ENCODE data around the gene OR4D6.
"Not testable (repeated sequence)": the region's sequence is repeated elsewhere in the genome, so short reads cannot be mapped to it uniquely, and the experiment has no call there.

Gene OR4D6

GRCh38 chr11:59456661-59457060 lies at the start of gene OR4D6:
TSS of gene OR4D6 (plus strand) at chr11:59456961. CDS start at chr11:59456961, 0 bp downstream.
- no peak for DNase-seq

- DNase-seq = no peak
Observed at GRCh38 chr11:59413646-59414045, 43.1 kb upstream of the OR4D6 start.

- DNase-seq = no peak
Observed at GRCh38 chr11:59415111-59415510, 41.6 kb upstream of the OR4D6 start.

- no peak for DNase-seq
Observed at GRCh38 chr11:59416613-59417012, 40.1 kb upstream of the OR4D6 start.

GRCh38 chr11:59417023-59417422 lies 39.7 kb upstream of the OR4D6 start:
- no peak for DNase-seq

- DNase-seq = no peak
Observed at GRCh38 chr11:59418156-59418555, 38.6 kb upstream of the OR4D6 start.

- DNase-seq = no peak
Observed at GRCh38 chr11:59423835-59424234, 32.9 kb upstream of the OR4D6 start.

- DNase-seq = no peak
Observed at GRCh38 chr11:59425131-59425530, 31.6 kb upstream of the OR4D6 start.

- no peak for DNase-seq
Observed at GRCh38 chr11:59426361-59427067, 30.2 kb upstream of the OR4D6 start, which contains the start of gene OR5A2. TSS of gene OR5A2 (minus strand) at chr11:59426413. CDS start at chr11:59422953, 3,460 bp downstream.

- DNase-seq = no peak
Observed at GRCh38 chr11:59427068-59427382, 29.7 kb upstream of the OR4D6 start.

- no peak for DNase-seq
Observed at GRCh38 chr11:59429924-59430516, 26.7 kb upstream of the OR4D6 start.

GRCh38 chr11:59436169-59436568 lies 20.6 kb upstream of the OR4D6 start, which contains the start of gene OR5A1:
TSS of gene OR5A1 (plus strand) at chr11:59436469. CDS start at chr11:59443169, 6,700 bp downstream.
- DNase-seq = no peak

- DNase-seq = no peak
Observed at GRCh38 chr11:59437770-59438169, 19.0 kb upstream of the OR4D6 start.

GRCh38 chr11:59445624-59446023 lies 11.1 kb upstream of the OR4D6 start:
- not testable (repeated sequence) for DNase-seq

- no peak for DNase-seq
Observed at GRCh38 chr11:59448484-59448883, 8.3 kb upstream of the OR4D6 start.

GRCh38 chr11:59459916-59460315 lies 3.2 kb downstream of the OR4D6 start:
- no peak for DNase-seq

- no peak for DNase-seq
Observed at GRCh38 chr11:59463190-59463641, 6.5 kb downstream of the OR4D6 start.

GRCh38 chr11:59473015-59473414 lies 16.3 kb downstream of the OR4D6 start, which contains the start of gene OR4D10:
TSS of gene OR4D10 (plus strand) at chr11:59473315. CDS start at chr11:59477430, 4,115 bp downstream.
- DNase-seq = no peak

GRCh38 chr11:59475176-59475575 lies 18.4 kb downstream of the OR4D6 start:
- DNase-seq = no peak

GRCh38 chr11:59479906-59480305 lies 23.1 kb downstream of the OR4D6 start:
- DNase-seq = no peak

- no peak for DNase-seq
Observed at GRCh38 chr11:59480359-59480758, 23.6 kb downstream of the OR4D6 start.

GRCh38 chr11:59501931-59502330 lies 45.2 kb downstream of the OR4D6 start:
- DNase-seq = no peak

GRCh38 chr11:59503276-59503675 lies 46.5 kb downstream of the OR4D6 start, which contains the start of gene OR4D11:
TSS of gene OR4D11 (plus strand) at chr11:59503576. CDS start at chr11:59503576, 0 bp downstream.
- no peak for DNase-seq

All from CD4-positive, alpha-beta T cell treated with Interferon gamma for 1 hour (primary cell).